GM12878 (cell line): Measurements from ENCODE around the gene CAB39. TPM values are rescaled to one million over a fixed set of nuclear protein-coding genes. Genes with fewer than 3 reads are reported as not detected.

Experiments
- ATAC-seq: fragments of 200-7000 bp; cut with Tn5 transposase; 3 replicates; pipeline ENCODE4 v1.9.1; 2020; ENCODE audit warnings: mild to moderate bottlenecking, moderate library complexity
- BruUV-seq: library from RNA; stranded (reverse); fragments of 400-500 nt; replicated peaks from 2 replicates; lab custom pipeline; 2021; lab: Mats Ljungman, UMichigan
- CTCF ChIA-PET: fragments of 300-600 bp; sonication (Branson Sonifier 250); formaldehyde crosslinking; extraction: SDS; loops from one replicate; lab custom pipeline; 2021; ENCODE audit warnings: inconsistent platforms; lab: Yijun Ruan, JAX
- POLR2A ChIA-PET: fragments of 350-600 bp; formaldehyde crosslinking; extraction: SDS; loops from one replicate; lab custom pipeline; 2021; ENCODE audit warnings: inconsistent platforms; lab: Charles Lee
- RAD21 ChIA-PET: fragments of 300-600 bp; sonication (Branson Sonifier 250); formaldehyde crosslinking; loops from one replicate; lab custom pipeline; 2023; ENCODE audit warnings: antibody characterized with exemption; ENCODE audit not compliant: unreplicated experiment; lab: Charles Lee
- SMC1A ChIA-PET: fragments of 300-600 bp; sonication (Branson Sonifier 250); formaldehyde crosslinking; loops from one replicate; lab custom pipeline; 2023; ENCODE audit not compliant: unreplicated experiment, uncharacterized antibody; lab: Charles Lee
- DNase-seq: peaks from one replicate; pipeline ENCODE4 v3.0.0-alpha.2; 2011; ENCODE audit warnings: low read depth, low spot score
- FAIRE-seq: peaks from 3 replicates; lab custom pipeline; 2011; peaks lifted over from hg19 to GRCh38; lab: Jason Lieb, UNC
- H2AFZ ChIP-seq: 2 replicates; pipeline ENCODE4 v1.6.0; 2011; ENCODE audit warnings: low read depth, low read length, control low read depth; ENCODE audit not compliant: control insufficient read depth
- H3K27ac ChIP-seq: 2 replicates; pipeline ENCODE4 v1.5.1; 2011; ENCODE audit warnings: control low read depth; ENCODE audit not compliant: control insufficient read depth, insufficient read depth
- H3K27me3 ChIP-seq, 2 experiments: replicated peaks in 1 of 2; 2 replicates each; pipeline versions ENCODE4 v1.6.0 to v1.6.1; 2011; ENCODE audit warnings: low read length in 1 of 2; ENCODE audit not compliant: control insufficient read depth in 2 of 2, insufficient read depth in 2 of 2
- H3K36me3 ChIP-seq, 2 experiments: 2 replicates each; pipeline ENCODE4 v1.5.1; 2011; ENCODE audit warnings: low read length in 1 of 2; ENCODE audit not compliant: control insufficient read depth in 2 of 2, insufficient read depth in 2 of 2
- H3K4me1 ChIP-seq: 2 replicates; pipeline ENCODE4 v1.6.1; 2011; ENCODE audit warnings: mild to moderate bottlenecking, low read length, moderate library complexity, mixed read lengths; ENCODE audit not compliant: control insufficient read depth, insufficient read depth
- H3K4me2 ChIP-seq: 2 replicates; pipeline ENCODE4 v1.6.0; 2011; ENCODE audit warnings: control low read depth; ENCODE audit not compliant: control insufficient read depth, insufficient read depth
- H3K4me3 ChIP-seq: fragments of 200-600 bp; sonication (generic); 2 replicates; pipeline ENCODE4 v1.5.1; 2016
- H3K79me2 ChIP-seq: 2 replicates; pipeline ENCODE4 v1.6.0; 2011; ENCODE audit warnings: low read length; ENCODE audit not compliant: control insufficient read depth, insufficient read depth
- H3K9ac ChIP-seq: 2 replicates; pipeline ENCODE4 v1.8.0; 2011; ENCODE audit warnings: low read length, control low read depth, mixed read lengths; ENCODE audit not compliant: control insufficient read depth, insufficient read depth
- H3K9me3 ChIP-seq: replicated peaks from 3 replicates; pipeline ENCODE4 v1.5.1; 2011; ENCODE audit warnings: mild to moderate bottlenecking, low read length; ENCODE audit not compliant: control insufficient read depth, insufficient read depth
- H4K20me1 ChIP-seq: 2 replicates; pipeline ENCODE4 v1.6.0; 2011; ENCODE audit not compliant: control insufficient read depth, insufficient read depth
- BRCA1 ChIP-seq: IDR thresholded peaks from 2 replicates; pipeline ENCODE4 v1.6.1; 2011; ENCODE audit warnings: low read depth, low read length, improper control_type of control experiment
- IRF5 ChIP-seq: fragments of 450-650 bp; IDR thresholded peaks from 2 replicates; pipeline ENCODE4 v1.6.1; 2017; ENCODE audit warnings: borderline replicate concordance
- PAX8 ChIP-seq: fragments of 450-650 bp; IDR thresholded peaks from 2 replicates; pipeline ENCODE4 v1.6.1; 2017; ENCODE audit warnings: mild to moderate bottlenecking, moderate library complexity
- RELB ChIP-seq: fragments of 450-650 bp; IDR thresholded peaks from 2 replicates; pipeline ENCODE4 v1.6.1; 2017; ENCODE audit warnings: low read depth, mild to moderate bottlenecking, moderate library complexity
- ZBTB4 ChIP-seq: fragments of 450-650 bp; formaldehyde crosslinking; IDR thresholded peaks from 2 replicates; pipeline ENCODE4 v1.4.0; 2022; ENCODE audit warnings: mild to moderate bottlenecking, moderate library complexity
- WGBS: methylation state at CpG from one replicate; pipeline ENCODE4 v1.1.6; 2016; ENCODE audit warnings: low lambda C conversion rate; ENCODE audit not compliant: insufficient replicate concordance, insufficient coverage; ENCODE audit errors: missing lambda C conversion rate; 5-methylcytosine and 5-hydroxymethylcytosine counted together
- in situ Hi-C: fragments of 300-500 bp; cut with MboI; formaldehyde crosslinking; loops from 9 replicates; pipeline ENCODE4 v1.14.3; 2018; ENCODE audit warnings: mixed read lengths
- intact Hi-C: fragments of 100-400 bp; cut with micrococcal nuclease; formaldehyde crosslinking; loops from one replicate; pipeline ENCODE4 v1.14.2; 2022; ENCODE audit not compliant: unreplicated experiment
- polyA plus RNA-seq, 11 experiments: library from polyadenylated mRNA; depleted of rRNA in 4 of 11; unstranded in 6 of 11; stranded (reverse) in 5 of 11; fragments of >200 nt; fragmentation: Nextera tagmentation in 4 of 11; fragmentation: Illumina TruSeq in 1 of 11; extraction: Ambion mirVana in 4 of 11; extraction: Trizol in 1 of 11; gene quantifications; 1 replicate in 1 of 11; 2 replicates in 10 of 11; pipeline versions ENCODE4 v1.2.1 to v1.2.3, GENCODE V29; 2011 to 2016; ENCODE audit warnings: inconsistent platforms in 2 of 11, missing spikeins in 2 of 11, low read depth in 1 of 11
- total RNA-seq, 4 experiments: library from RNA; depleted of rRNA in 3 of 4; stranded (reverse); fragments of >200 nt in 3 of 4; fragmentation: Illumina TruSeq in 1 of 4; extraction: Trizol in 1 of 4; gene quantifications; 2 replicates each; pipeline versions ENCODE4 v1.2.1 to v1.2.3, GENCODE V29; 2013 to 2021
- TF ChIP-seq, protein P1 (sequence below): IDR thresholded peaks from 2 replicates; pipeline ENCODE4 v1.6.1; 2012; ENCODE audit warnings: mild to moderate bottlenecking, low read depth, low read length
- TF ChIP-seq, protein P2 (sequence below): fragments of 450-650 bp; IDR thresholded peaks from 2 replicates; pipeline ENCODE4 v1.6.1; 2017; ENCODE audit warnings: antibody characterized with exemption, mild to moderate bottlenecking, moderate library complexity
- TF ChIP-seq, protein P3 (sequence below): fragments of 450-650 bp; IDR thresholded peaks from 2 replicates; pipeline ENCODE4 v1.6.1; 2016; ENCODE audit warnings: mild to moderate bottlenecking

Gene CAB39
- total and polyA plus RNA-seq, 10 of the 15 experiments (the other 5 are each of a cell fraction or from before 2014, with no cell fraction given): 13.3 to 129 (median 62.9) TPM

GRCh38 chr2:230697676-230698075 lies 15.0 kb upstream of the CAB39 start:
- ATAC-seq: no peak
- H4K20me1 ChIP-seq: no peaks in the 10 kb centered on the region
- H2AFZ ChIP-seq: no peak overlapping the region
- no peak for DNase-seq
- H3K4me1 ChIP-seq: peaks cover 3% of the 10 kb centered on the region; the same call in 1 of the 2 replicates
- RAD21 ChIA-PET: no interaction called here
- no peak overlapping the region for H3K9ac ChIP-seq
- no peak overlapping the region for H3K4me3 ChIP-seq
- H3K79me2 ChIP-seq: no peaks in the 10 kb centered on the region
- no TSS peak for BruUV-seq
- 70% methylated on average over 4 of the region's 4 CpGs for WGBS
- no peaks in the 10 kb centered on the region for H3K9me3 ChIP-seq
- in situ Hi-C loops (no loop called here), intact Hi-C loops (no loop called here)
- POLR2A ChIA-PET: no interaction called here
- no peak overlapping the region for H3K4me2 ChIP-seq
- no peak overlapping the region for H3K27ac ChIP-seq
- H3K36me3 ChIP-seq: no peaks in the 10 kb centered on the region
- CTCF ChIA-PET: interaction anchor here (0.7 to 1.1 kb wide), 3 partner anchors 13 to 127 kb away, joined by 3 to 4 read pairs (median 3); no protein-coding TSS in a partner anchor
- FAIRE-seq: no peak
- H3K27me3 ChIP-seq: no peaks in the 10 kb centered on the region
- SMC1A ChIA-PET: interaction anchor here (1.6 to 2.3 kb wide), 2 partner anchors 10 to 26 kb away, joined by 4 to 6 read pairs; no protein-coding TSS in a partner anchor
- no peak for TF ChIP-seq PAX8
- TF ChIP-seq, protein P1, sequence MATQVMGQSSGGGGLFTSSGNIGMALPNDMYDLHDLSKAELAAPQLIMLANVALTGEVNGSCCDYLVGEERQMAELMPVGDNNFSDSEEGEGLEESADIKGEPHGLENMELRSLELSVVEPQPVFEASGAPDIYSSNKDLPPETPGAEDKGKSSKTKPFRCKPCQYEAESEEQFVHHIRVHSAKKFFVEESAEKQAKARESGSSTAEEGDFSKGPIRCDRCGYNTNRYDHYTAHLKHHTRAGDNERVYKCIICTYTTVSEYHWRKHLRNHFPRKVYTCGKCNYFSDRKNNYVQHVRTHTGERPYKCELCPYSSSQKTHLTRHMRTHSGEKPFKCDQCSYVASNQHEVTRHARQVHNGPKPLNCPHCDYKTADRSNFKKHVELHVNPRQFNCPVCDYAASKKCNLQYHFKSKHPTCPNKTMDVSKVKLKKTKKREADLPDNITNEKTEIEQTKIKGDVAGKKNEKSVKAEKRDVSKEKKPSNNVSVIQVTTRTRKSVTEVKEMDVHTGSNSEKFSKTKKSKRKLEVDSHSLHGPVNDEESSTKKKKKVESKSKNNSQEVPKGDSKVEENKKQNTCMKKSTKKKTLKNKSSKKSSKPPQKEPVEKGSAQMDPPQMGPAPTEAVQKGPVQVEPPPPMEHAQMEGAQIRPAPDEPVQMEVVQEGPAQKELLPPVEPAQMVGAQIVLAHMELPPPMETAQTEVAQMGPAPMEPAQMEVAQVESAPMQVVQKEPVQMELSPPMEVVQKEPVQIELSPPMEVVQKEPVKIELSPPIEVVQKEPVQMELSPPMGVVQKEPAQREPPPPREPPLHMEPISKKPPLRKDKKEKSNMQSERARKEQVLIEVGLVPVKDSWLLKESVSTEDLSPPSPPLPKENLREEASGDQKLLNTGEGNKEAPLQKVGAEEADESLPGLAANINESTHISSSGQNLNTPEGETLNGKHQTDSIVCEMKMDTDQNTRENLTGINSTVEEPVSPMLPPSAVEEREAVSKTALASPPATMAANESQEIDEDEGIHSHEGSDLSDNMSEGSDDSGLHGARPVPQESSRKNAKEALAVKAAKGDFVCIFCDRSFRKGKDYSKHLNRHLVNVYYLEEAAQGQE: no peak
- no peak for TF ChIP-seq RELB
- TF ChIP-seq IRF5: no peak
- no peak for TF ChIP-seq ZBTB4 (CRISPR knock-in tag)
- TF ChIP-seq, protein P2, sequence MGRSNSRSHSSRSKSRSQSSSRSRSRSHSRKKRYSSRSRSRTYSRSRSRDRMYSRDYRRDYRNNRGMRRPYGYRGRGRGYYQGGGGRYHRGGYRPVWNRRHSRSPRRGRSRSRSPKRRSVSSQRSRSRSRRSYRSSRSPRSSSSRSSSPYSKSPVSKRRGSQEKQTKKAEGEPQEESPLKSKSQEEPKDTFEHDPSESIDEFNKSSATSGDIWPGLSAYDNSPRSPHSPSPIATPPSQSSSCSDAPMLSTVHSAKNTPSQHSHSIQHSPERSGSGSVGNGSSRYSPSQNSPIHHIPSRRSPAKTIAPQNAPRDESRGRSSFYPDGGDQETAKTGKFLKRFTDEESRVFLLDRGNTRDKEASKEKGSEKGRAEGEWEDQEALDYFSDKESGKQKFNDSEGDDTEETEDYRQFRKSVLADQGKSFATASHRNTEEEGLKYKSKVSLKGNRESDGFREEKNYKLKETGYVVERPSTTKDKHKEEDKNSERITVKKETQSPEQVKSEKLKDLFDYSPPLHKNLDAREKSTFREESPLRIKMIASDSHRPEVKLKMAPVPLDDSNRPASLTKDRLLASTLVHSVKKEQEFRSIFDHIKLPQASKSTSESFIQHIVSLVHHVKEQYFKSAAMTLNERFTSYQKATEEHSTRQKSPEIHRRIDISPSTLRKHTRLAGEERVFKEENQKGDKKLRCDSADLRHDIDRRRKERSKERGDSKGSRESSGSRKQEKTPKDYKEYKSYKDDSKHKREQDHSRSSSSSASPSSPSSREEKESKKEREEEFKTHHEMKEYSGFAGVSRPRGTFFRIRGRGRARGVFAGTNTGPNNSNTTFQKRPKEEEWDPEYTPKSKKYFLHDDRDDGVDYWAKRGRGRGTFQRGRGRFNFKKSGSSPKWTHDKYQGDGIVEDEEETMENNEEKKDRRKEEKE: no peak
- TF ChIP-seq BRCA1: no peak
- TF ChIP-seq, protein P3, sequence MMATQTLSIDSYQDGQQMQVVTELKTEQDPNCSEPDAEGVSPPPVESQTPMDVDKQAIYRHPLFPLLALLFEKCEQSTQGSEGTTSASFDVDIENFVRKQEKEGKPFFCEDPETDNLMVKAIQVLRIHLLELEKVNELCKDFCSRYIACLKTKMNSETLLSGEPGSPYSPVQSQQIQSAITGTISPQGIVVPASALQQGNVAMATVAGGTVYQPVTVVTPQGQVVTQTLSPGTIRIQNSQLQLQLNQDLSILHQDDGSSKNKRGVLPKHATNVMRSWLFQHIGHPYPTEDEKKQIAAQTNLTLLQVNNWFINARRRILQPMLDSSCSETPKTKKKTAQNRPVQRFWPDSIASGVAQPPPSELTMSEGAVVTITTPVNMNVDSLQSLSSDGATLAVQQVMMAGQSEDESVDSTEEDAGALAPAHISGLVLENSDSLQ: no peak
